ENCODE results near the gene MALRD1.

MALRD1 gene

DNA sequence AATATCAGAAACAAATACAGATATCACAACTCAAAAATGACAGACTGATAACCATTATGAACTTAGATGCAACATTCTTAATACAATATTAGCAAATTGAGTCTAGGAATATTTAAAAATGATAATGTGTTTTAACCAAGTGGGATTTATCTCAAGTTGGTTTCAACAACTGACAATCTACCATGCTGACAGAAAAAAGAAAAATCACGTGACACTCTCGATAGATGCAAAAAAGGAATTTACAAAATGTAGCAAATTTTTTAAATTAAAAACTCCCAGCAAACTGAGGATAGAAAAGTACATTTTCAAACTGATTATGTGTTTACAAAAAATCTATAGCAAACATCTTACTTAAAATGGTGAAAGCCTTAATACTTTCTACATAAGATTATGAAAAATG, 177.4 kb downstream of the MALRD1 start:
- no peak for DNase-seq (ENCODE audit: low spot score)

DNA sequence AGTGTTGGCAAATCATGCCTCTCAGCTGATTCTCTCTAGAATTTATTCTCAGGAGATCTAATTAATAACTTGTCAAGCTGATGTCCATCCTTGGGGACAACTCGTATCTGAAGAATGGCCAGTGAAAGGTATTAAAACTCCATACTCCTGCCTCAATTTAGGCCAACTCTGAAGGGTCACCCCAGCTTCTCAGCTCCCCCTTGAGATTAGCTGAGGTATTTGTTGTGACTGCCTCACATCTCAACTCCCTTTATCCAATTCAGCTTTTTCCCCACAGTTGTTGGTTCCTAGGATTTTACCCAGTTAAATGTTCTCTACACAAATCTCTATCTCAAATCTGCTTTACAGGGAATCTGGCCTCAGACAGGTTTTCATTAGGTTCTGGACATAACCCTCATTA, 182.4 kb downstream of the MALRD1 start:
- DNase-seq (ENCODE audit: low spot score), result no peak

DNA sequence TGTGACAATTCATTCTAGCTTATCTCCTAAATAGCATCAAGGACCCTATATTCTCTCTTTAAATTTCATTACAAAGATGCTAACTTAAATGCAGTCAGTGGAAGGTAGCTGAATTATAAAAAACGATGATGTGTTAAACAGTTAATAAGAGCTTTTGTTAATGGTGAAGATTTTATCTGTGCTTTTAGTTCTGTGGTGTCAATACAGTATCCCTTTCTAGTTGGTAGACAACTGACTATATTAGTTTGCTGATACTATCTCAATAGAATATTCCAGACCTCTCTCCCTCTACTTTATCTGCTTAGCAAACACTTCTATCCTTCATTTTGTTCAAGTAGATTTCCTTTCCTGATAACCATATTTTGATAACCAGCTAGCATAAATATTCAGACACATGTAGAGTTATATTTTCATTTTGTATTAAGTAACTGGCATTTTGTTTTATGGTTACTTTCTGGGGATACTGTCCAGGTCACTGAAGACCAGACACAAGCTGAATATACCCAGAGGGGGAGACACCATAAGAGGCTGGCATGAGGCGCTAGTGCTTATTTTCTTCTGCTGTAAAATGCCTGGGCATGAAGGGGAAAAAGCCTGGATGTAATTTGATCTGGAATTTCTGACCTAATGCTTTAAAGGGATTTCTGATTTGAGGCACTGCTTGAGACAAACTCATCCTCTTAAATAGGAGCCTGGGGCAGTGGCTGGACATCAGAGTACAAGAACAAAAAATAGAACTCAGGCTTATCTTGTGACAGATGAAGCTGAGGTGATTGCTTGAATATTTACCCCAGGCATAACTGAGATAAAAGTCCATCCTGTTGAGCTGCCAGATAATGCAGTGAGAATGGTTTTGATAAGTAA, 197.5 kb downstream of the MALRD1 start:
- no peak for DNase-seq (ENCODE audit: low spot score)

DNA sequence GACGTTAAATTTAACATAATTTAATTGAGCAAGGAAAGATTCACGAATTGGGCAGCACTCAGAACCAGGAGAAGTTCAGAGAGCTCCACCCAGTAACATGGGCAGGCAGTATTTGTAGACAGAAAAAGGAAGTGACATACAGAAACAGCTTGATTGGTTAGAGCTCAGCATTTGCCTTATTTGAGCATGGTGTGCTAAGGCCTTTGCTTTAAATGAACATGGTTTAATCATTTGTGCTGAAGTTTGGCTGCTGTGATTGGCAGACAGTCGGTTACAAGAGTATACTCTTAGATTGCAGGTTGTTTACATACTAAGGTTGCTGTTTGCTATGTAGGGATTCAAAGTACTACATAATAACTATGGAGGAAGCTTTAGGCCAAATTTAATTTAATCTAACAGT, 199.2 kb downstream of the MALRD1 start:
- DNase-seq (ENCODE audit: low spot score), result no peak

DNA sequence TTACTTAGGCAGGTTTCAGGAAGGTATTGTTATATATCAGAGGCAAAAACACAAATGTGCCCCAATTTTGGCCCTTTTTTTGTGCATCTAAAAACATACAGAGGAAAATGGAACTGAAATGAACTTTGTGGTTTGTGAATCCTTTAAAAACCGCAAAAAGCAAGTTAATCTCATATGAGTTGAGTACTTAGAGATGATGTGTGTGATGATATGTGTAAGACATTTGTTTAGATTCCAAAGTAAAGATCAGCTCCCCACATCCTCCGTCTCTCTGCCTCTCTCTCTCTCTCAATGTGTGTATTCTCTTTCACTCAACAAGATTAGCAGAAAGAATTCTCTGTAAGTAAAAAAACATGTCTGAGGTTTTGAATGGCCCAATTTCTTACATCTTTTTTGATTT, 201.9 kb downstream of the MALRD1 start:
- DNase-seq (ENCODE audit: low spot score), result no peak

DNA sequence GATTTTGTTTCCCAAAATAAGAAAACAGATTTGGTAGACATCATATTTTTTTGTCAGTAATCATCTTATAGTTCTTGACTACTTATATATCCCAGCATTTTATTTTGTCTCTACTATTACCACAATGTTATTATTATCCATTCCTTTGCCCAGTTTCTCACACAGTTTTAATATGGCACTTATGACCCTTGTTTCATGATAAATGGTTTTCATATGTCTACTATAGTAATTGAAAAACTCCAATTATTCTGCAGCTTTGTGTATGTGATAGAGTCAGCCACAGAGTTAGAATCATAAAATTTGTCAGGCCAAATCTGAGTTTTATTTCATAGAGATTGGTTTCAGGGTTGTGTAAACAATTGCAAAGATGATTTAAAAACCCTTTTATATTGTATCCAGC, 203.9 kb downstream of the MALRD1 start:
- no peak for DNase-seq (ENCODE audit: low spot score)

DNA sequence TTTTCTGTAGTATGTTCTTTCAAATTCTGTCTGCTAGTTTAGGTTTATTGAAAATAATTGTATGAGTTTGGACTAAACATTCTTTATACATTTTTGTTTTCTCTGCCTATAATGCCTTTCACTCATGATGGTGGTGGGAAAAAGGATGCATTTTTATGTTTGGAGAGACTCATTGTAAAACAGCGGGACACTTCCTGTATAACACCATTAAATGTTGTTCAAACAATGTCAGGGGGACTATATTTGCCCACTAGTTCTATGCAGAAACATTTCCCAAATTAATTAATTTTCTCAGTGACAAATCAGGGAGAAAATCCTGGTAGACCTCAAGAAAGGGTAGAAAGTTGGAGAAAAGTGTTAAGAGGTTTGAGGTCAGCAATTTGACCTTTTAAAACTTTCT, 207.7 kb downstream of the MALRD1 start:
- no peak for DNase-seq (ENCODE audit: low spot score)

DNA sequence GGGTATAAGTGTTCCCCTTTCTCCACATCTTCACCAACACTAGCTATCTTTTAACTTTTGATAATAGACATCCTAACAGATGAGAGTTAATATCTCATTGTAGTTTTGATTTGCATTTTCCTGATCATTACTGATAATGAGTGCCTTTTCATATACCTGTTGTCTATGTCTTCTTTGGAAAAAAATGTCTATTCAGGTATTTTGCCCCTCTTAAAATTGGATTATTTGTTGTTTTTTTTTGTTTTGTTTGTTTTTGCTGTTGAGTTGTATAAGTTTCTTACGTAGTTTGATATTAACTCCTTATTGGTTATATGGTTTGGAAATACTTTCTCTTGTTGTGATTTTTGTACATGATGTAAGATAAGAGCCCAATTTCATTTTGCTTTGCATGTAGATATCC, 214.7 kb downstream of the MALRD1 start:
- DNase-seq (ENCODE audit: low spot score), result no peak

DNA sequence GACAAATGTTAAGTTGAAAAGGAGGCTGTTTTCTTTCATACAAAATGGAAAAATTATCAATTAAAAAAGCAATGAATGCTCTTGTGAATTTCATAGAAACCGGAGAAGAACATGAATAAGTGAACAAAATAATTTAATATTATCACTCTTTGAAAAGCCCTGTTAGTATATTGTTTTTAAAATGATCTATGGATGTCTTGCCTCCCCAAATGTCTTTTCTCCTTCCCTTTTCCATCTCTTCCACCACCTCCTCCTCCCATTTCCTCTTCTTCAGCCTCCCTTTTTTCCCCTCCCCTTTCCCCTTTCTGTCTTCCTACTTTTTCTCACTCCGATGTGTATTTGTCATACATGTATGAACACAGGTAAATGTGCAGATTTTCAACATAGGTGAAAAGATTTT, 234.7 kb downstream of the MALRD1 start:
- no peak for DNase-seq (ENCODE audit: low spot score)

DNA sequence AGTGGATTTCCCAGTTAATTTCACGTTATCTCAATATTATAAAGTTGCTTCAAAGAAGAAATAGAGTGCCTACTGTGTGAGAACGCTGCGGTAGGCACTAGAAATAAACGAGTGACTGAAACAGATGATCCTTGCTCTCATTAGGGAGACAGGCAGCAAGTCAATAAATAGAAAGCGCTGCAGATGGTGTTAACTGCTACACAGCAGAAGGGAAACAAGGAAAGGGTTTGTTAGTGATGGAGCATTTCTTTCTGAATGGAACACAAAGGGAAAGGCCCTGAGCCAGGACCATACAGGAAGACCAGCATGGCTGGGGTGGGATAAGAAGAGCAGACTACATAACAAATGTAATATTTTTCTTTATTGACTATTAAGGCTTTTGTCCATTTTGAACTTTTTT, 235.2 kb downstream of the MALRD1 start:
- DNase-seq (ENCODE audit: low spot score), result no peak

DNA sequence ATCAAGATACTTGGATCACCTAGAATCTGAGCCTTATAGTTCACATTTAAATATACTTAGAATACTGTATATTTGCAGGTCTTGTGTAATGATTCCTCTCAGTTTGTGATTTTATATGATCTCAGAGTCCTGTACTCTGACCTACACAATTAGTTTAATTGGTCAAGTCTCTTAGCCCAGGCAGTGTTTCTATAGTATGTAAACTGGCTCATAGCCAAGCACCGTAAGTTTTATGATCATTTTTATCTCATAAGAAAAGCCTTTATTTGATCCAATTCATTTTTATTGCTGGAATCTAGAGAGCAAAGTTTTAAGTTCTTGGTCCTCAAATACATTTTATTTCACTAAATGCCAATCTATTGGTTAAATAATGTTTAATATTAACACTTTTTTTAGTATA, 242.2 kb downstream of the MALRD1 start:
- DNase-seq (ENCODE audit: low spot score), result no peak

DNA sequence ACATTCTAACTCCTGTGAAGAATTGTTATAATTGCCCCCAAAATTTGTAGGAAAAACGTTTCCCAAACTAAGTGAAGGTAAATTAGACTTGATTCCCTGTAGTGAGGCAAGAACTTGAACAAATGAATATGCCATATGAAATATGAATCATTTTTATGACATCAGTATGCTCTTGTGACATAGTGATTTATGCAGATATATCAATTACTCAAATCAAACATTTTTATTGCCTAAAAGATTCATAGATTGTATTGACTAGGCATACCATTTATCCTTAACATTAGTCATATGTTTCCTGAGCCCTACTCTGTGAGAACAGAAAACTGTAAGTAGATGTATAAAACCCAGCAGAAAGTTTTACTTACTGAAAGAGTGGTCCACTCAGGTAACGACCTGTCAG, 245.6 kb downstream of the MALRD1 start:
- DNase-seq (ENCODE audit: low spot score), result no peak

DNA sequence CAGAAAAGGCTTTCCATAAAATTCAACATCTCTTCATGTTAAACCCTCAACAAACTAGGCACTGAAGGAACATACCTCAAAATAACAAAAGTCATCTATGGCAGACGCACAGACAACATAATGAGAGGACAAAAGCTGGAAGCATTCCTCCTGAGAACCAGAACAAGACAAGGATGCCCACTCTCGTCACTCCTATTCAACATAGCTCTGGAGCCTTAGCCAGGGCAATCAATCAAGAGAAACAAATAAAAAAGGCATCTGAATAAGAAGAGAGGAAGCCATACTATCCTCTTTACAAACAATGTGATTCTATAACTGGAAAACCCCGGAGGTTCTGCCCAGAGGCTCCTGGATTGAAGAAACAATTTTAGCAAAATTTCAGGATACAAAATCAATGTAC, 251.0 kb downstream of the MALRD1 start:
- no peak for DNase-seq (ENCODE audit: low spot score)

DNA sequence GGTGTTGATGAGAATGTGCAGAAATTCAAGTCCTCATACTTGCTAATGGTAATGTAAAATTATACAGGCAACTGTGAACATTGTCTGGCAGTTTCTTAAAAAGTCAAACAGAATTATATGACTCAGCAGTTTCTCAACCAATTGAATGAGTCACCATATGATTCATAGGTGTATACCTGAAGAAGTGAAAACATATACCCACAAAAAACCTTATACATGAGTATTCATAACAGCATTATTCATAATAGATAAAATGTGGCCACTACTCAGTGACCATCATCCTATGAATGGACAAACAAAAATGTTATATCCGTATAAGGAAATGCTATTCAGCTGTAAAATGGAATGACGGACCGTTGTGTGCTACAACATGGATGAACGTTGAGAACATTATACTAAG, 253.5 kb downstream of the MALRD1 start:
- no peak for DNase-seq (ENCODE audit: low spot score)

DNA sequence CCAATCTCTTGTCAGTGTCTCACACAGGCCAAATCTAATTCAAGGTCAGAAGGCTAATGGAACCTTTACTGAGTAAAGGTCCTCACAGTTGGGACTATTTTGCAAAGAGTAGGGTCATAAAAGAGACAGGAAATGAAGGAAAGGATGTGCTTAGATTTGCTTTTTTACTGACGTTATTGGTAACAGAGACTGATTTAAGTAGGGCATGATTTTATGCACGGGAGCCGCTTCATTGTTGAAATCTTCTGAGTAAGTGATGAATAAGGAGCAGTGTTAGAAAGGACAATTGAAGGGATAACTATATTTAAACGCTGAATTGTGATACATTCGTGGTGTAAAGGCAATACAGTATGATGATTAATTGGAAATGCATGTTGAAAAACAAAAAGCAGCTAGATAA, 261.5 kb downstream of the MALRD1 start:
- no peak for DNase-seq (ENCODE audit: low spot score)

DNA sequence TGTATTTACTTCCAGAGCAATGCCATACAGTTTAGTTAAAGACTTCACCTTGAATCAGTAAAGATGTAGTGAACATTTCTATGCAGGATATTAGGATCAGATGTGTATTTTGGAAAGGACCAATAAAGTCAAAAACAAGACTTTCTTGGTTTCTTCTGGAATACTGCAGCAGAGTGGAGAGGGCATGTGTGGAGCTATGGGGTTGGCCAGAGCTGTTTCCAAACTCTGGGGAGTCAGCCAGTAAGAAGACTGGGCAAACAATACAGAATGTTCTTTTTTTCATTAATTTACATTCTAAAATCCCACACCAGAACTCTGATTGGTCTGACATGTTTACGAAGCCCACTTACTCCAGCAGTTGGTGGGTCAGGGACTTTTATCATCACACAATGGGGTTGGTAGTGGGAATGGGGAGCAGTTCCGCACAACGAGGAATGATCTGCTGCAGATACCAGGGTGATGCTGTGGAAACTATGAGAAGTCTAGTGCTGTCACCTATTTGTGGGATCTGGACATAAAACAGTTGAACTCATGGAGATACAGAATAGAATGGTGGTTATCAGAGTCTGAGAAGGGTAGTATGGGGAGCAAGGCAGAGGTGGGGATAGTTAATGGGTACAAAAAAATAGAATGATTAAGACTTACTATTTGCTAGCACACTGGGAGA, 267.7 kb downstream of the MALRD1 start:
- DNase-seq (ENCODE audit: low spot score), result no peak

DNA sequence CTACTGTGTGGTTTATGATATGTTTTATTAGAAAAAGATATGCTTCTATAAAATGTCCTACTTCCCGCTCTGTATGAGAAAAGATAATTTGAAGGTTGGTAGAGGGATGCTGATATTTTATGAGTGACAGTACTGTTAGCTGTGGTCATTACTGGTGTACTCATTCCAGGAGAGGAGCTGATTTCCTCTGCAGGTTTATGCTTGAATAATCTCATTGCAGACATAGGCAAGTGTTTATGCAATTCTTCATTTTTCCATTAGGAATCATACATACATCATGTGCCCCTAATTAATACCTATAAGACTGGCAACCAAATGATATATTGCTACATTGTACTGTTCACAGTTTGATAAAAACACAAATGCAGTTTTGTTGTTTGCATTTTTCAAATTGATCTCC, 269.4 kb downstream of the MALRD1 start:
- DNase-seq (ENCODE audit: low spot score), result no peak

DNA sequence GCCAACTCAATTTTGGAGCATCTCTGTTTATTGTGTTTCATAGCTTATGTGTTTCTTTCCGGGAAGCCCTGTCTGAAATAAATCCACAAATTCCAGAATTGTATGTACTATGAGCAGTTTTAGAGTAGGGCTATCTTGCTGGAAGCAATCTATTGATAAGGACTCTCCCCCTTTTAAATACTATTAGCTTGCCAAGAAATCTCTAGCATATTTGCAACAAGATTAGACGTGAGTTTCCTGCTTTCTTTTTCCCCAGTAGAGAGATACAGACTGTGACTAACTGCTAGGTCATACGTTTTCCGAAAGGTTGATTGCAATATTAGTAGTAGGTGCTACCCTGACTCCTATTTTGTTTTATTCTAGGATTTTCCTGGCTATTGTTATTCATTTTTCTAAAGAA, 277.0 kb downstream of the MALRD1 start:
- DNase-seq (ENCODE audit: low spot score), result no peak

DNA sequence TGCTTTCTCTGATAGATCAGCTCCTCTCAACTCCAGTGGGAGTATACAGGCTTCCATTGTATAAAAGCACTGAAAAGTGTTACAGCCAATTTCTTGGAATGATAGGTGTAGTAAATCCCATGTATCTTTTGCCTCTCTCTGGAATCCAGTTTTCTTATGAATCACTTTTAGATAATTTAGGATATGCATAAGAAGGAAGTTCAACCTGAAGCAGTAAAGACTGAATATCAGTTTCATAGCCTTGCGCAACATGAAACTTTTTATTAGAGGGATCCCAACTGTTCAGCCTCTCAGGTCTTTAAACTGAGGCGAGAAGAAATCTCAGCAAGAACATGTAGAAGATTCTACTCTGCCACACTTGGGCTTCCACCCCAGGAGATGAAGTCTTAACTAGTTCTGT, 280.0 kb downstream of the MALRD1 start:
- DNase-seq (ENCODE audit: low spot score), result no peak

DNA sequence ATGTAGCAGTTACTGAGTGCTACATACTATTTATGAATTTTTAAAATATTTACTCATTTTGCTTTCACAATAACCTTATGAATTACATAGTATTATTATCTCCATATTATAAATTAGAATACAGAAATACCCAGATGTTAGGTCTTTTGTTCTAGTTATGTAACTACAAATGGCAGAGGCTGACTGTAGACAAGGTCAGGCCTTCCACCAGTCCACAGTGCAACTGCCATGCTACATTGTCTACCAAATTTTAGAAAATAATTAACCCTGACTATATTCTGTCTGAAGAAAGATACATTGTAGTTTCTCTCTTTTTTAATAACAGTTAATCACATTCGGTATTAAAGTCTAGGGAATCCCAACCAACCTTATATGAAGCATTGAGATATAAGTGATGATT, 280.9 kb downstream of the MALRD1 start:
- DNase-seq (ENCODE audit: low spot score), result no peak

DNA sequence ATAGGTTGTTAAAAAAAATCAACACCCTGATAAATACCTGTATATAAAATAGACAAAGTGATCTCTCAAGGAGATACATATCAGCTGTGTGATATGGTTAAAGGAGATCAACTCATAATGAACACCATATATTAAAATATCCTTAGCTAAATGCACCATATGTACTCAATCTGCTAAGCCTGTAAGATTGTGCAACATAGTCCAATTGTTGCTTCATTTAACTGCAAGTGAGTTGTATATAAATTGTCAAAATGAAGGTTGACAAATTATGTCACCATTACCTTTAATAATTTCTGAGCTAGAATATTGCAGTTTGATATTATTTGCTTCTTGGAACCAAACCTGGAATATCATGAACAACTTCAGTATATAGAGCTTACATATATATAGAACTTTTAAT, 283.7 kb downstream of the MALRD1 start:
- no peak for DNase-seq (ENCODE audit: low spot score)

DNA sequence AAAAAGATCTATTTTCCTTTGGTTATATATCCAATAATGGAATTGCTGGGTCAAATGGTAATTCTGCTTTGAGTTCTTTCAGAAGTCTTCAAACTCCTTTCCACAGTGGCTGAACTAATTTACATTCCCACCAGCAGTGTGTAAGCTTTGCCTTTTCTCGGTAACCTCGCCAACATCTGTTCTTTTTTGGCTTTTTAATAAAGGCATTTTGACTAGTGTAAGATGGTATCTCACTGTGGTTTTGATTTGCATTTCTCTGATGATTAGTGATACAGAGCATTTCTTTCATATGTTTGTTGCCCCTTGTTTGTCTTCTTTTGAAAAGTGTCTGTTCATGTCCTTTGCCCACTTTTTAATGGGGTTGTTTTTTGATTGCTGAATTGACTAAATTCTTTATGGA, 285.0 kb downstream of the MALRD1 start:
- DNase-seq (ENCODE audit: low spot score), result no peak

DNA sequence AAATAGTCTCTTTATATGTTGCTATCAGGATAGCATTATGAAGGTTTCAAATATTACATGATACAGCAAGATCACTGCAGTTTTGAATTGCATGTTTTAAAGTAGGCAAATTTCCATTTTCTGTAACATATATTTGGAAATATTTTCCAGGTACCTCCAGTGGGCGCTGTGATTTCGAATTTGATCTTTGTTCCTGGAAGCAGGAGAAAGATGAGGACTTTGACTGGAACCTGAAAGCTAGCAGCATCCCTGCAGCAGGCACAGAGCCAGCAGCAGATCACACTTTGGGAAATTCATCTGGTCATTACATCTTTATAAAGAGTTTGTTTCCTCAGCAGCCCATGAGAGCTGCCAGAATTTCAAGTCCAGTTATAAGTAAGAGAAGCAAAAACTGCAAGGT, 299.0 kb downstream of the MALRD1 start:
- DNase-seq (ENCODE audit: low spot score), result no peak

DNA sequence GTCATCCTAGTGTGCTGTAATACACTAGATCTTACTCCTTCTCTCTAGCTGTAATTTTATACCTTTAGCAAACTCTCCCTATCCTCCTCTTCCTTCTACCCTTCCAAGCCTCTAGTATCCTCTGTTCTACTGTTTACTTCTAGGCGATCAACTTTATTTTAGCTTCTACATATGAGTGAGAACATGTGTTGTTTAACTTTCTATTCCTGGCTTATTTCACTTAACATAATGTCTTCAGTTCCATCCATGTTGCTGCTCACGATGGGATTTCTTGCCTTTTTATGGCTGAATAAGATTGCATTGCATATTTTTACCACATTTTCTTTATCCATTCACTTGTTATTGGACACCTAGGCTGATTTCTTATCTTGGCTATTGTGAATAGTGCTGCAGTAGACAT, 318.6 kb downstream of the MALRD1 start:
- DNase-seq (ENCODE audit: low spot score), result no peak

Measured in hematopoietic multipotent progenitor cell treated with erythropoietin and hydrocortisone succinate and interleukin-3 and kit ligand, for 17 days (in vitro differentiated cells).